ENCODE results near the gene GABRP. TPM values are rescaled to one million over a fixed set of nuclear protein-coding genes. Genes with fewer than 3 reads are reported as not detected.

The GABRP gene
- total RNA-seq, 1 experiment from 2014 or later: 11.0 TPM

DNA sequence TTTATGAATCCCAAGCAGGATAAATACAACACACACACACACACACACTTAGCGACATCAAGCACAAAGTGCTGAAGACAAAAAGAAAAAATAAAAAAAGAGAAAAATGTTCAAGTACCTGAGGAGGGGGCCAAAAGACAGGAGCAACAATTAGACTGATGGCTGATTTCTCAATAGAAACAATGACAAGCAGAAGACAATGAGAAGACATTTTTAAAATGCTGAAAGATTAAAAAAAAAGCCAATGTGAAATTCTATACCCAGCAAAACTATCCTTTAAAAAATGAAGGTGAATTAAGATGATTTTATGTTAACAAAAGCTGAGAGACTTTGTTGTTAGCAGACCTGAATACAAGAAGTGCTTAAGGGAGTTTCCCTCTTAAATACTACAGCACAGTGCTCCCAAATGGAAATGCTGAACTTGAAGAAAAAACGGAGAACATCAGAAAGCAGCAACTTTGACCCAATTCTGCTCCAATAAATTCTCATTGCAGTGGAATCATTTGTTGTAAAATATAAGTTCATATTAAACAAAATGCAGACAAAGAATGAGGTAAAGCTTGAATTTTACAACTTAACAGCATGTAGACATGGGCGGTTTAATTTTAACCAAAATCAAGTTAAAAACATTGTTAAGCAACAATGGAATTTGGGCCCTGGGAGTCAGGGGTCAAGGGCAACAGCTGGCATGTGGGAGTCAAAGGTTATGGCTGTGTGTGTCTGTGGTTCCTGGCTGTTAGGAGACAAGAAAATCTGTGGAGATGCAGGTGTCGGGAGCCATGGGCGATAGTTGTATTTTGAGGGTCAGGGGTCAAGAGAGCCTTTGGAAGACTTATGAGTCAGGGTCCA, 77.5 kb downstream of the GABRP start:
- DNase-seq (ENCODE audit: low spot score): peak; percentile 4

DNA sequence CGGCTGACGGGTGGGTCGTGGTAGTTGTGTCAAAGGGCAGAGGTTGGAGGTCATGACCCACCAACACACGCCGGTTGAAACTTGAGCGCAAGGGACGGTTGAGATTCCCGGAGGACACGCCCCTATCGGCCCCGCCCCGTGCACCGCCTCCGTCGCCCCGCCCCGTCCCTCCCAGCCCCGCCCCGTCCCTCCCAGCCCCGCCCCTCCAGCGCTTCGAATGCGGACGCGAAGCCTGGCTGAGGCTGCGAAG, 78.1 kb downstream of the GABRP start:
- DNase-seq (ENCODE audit: low spot score): no peak

DNA sequence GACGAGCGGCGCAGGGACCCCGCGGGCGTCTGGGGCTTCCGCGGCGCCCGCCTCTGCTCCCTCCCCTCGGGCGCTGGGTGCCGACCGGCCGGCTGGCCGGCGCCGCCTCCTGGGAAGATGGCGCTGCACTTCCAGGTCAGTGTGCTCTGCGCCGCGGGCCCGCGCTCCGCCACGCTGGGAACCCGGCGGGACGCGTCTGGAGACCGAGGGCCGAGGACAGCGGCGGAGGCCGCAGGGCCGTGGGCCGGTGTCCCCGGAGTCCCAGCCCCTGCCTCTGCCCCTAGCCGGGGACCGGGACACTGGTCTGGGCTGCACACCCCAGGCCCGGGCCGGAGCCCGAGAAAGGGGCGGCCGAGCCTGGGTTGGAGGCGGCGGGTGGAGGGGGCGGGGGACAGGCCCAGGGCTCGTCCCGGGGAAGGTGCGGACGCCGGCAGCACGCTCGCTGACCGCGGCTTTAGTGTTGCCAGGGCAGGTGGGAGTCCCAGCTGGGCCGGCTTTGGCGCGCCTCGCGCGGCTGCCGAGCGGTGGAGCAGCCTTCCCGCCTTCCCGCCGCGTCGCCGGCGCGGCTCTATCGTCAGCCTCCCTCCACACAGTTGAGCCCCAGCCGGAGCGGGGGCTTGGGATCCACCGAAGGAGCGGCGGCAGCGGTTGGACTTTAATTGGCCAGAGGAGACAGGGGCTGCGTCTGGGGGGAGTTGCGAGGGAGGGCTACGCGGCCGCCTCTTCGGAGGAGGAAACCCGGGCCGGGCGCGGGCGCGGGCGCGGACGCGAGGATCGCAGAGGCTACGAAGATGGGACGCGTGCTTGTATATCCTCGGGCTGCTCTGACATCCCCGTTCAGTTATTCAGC, 78.6 kb downstream of the GABRP start, which contains the start of gene RANBP17:
Gene RANBP17, plus strand, starts transcription at position 102 of the 850 bp plus-strand sequence.
- peak; percentile 74 for DNase-seq (ENCODE audit: low spot score)

DNA sequence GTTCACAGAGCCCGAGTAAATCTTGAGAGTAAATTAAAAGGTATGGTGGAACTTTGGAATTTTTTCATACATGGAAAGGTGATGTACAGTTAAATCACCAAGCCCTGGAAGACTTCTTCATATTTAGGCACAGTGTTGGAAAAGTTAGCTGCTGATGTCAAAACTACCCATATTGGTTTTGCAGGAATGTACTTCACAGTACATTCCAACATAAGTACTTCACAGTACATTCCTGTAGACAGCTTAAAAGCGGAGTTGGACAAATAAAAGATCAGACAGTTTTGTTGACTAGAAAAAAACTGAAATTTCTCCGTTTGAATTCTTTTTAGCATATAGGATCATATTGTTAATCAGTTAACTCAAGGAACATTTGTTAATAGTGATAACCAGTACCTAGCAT, 80.1 kb downstream of the GABRP start:
- no peak for DNase-seq (ENCODE audit: low spot score)

Other genes with a start within 250 kb of the GABRP start
- 3.7 and 7.5 TPM in 2 replicates for gene RANBP17, start 78.3 kb downstream of the GABRP start, total RNA-seq (2014; rRNA removed; shearing (Covaris generic))